ENCODE results near the gene NPC1L1. TPM values are rescaled to one million over a fixed set of nuclear protein-coding genes. Genes with fewer than 3 reads are reported as not detected.

NPC1L1 gene
- total and polyA plus RNA-seq, 10 of the 15 experiments (the other 5 are each of a cell fraction or from before 2014, with no cell fraction given) = 0.01 to 0.90 TPM; not detected in 8

DNA sequence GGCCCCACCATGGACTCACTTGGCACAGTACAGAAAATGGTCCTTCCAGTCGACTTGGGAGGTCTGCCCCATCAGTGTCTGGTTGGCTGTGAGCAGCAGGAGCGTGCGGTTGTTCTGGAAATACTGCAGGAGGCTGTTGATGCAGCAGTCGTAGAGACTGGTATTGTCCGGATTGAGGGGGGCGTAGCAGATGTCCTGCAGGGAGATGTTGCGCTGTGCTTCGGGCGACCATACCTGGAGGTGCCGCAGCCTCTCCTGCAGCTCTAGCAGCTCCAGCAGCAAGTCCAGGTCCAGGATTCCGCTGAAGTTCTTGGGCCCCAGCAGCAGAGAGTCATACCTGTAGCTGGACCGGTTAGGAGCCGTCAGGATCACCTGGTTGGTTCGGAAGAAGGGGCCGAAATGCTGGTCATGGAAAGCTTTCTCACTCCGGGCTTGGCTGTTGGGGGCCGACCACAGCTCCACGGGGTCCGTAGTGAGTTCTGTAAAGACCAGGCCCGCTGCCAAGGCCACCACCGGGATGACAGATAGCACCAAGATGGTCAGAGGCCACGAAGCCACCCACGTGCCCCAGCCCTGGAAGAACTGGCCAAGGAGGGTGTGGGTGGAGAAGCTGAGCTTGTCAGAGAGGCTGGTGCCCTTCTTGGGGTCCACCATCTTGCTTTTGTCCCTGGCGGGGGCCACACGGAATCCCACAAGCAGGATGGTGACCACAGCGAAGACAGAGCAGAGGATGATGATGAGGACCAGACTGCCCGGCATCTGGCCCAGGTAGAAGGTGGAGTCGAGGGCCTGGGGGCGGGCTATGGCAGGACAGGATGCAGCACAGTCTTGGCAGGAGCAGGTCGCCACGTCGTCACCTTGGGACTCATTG, 2.1 kb downstream of the NPC1L1 start (continued):
- TF ChIP-seq RAD21 (IDR thresholded peaks at IDR 0.05; ENCODE audit: insufficient read depth, low read depth, low read length) (no peak), CBFB (IDR thresholded peaks at IDR 0.05; ENCODE audit: low read depth) (no peak), SREBF1 (IDR thresholded peaks at IDR 0.05; ENCODE audit: low read length) (no peak), MYC (IDR thresholded peaks at IDR 0.05; ENCODE audit: insufficient read depth, insufficient read length, insufficient replicate concordance, low read length, severe bottlenecking) (no peak), SIN3A (IDR thresholded peaks at IDR 0.05; ENCODE audit: low read depth, low read length) (no peak), TARDBP (IDR thresholded peaks at IDR 0.05; ENCODE audit: borderline replicate concordance) (no peak), TCF7 (IDR thresholded peaks at IDR 0.05; ENCODE audit: borderline replicate concordance) (no peak), LARP7 (IDR thresholded peaks at IDR 0.05) (no peak)
- TF ChIP-seq, protein P1, sequence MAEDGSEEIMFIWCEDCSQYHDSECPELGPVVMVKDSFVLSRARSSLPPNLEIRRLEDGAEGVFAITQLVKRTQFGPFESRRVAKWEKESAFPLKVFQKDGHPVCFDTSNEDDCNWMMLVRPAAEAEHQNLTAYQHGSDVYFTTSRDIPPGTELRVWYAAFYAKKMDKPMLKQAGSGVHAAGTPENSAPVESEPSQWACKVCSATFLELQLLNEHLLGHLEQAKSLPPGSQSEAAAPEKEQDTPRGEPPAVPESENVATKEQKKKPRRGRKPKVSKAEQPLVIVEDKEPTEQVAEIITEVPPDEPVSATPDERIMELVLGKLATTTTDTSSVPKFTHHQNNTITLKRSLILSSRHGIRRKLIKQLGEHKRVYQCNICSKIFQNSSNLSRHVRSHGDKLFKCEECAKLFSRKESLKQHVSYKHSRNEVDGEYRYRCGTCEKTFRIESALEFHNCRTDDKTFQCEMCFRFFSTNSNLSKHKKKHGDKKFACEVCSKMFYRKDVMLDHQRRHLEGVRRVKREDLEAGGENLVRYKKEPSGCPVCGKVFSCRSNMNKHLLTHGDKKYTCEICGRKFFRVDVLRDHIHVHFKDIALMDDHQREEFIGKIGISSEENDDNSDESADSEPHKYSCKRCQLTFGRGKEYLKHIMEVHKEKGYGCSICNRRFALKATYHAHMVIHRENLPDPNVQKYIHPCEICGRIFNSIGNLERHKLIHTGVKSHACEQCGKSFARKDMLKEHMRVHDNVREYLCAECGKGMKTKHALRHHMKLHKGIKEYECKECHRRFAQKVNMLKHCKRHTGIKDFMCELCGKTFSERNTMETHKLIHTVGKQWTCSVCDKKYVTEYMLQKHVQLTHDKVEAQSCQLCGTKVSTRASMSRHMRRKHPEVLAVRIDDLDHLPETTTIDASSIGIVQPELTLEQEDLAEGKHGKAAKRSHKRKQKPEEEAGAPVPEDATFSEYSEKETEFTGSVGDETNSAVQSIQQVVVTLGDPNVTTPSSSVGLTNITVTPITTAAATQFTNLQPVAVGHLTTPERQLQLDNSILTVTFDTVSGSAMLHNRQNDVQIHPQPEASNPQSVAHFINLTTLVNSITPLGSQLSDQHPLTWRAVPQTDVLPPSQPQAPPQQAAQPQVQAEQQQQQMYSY (CRISPR knock-in tag; IDR thresholded peaks at IDR 0.05) = no peak
